SU-DHL-6 (cell line): Measurements from ENCODE around the gene LEMD3.

Experiments used
- CTCF ChIP-seq: fragments of 200-600 bp; sonication (generic); IDR thresholded peaks from one replicate; pipeline ENCODE4 v1.5.1; 2017; ENCODE audit warnings: antibody characterized with exemption, mild to moderate bottlenecking, low read length, moderate library complexity; ENCODE audit not compliant: insufficient read depth, poor library complexity, severe bottlenecking
- EZH2phosphoT487 ChIP-seq: fragments of 200-600 bp; sonication (generic), shearing (Covaris generic); conservative IDR thresholded peaks from 2 replicates; pipeline ENCODE4 v1.6.1; 2018; ENCODE audit warnings: mild to moderate bottlenecking, antibody characterized with exemption, low read length, moderate library complexity, mixed read lengths

- TF ChIP-seq CTCF: no peak
- TF ChIP-seq EZH2phosphoT487: no peak
Measured at GRCh38 chr12:65269603-65270002, 100.2 kb downstream of the LEMD3 start.
